SK-N-SH treated with all-trans-retinoic acid at 6 μM for 48 hours (cell line): ENCODE results near the gene USH2A.

ENCODE experiments used
- ATAC-seq: fragments of 200-7000 bp; cut with Tn5 transposase; 3 replicates; pipeline ENCODE4 v1.9.1; 2020; ENCODE audit warnings: mild to moderate bottlenecking, moderate library complexity
- ARNTL ChIP-seq: fragments of 450-650 bp; formaldehyde crosslinking; IDR thresholded peaks from 2 replicates; pipeline ENCODE4 v1.5.0; 2020; ENCODE audit warnings: low read depth, mild to moderate bottlenecking, moderate library complexity, borderline replicate concordance
- BACH2 ChIP-seq: fragments of 250-450 bp; sonication (Bioruptor Pico); IDR thresholded peaks from 2 replicates; pipeline ENCODE4 v1.9.0; 2021; ENCODE audit warnings: mild to moderate bottlenecking, borderline replicate concordance
- CREB5 ChIP-seq: fragments of 250-450 bp; sonication (Bioruptor Pico); IDR thresholded peaks from 2 replicates; pipeline ENCODE4 v1.5.1; 2020; ENCODE audit warnings: low read depth, mild to moderate bottlenecking, moderate library complexity
- CSDC2 ChIP-seq: fragments of 250-450 bp; sonication (Bioruptor Pico); IDR thresholded peaks from 2 replicates; pipeline ENCODE4 v1.5.0; 2020; ENCODE audit warnings: mild to moderate bottlenecking, moderate library complexity
- ESRRG ChIP-seq: fragments of 250-450 bp; sonication (Bioruptor Pico); IDR thresholded peaks from 2 replicates; pipeline ENCODE4 v1.6.1; 2021; ENCODE audit warnings: mild to moderate bottlenecking
- GLIS3 ChIP-seq: fragments of 250-450 bp; sonication (Bioruptor Pico); IDR thresholded peaks from 2 replicates; pipeline ENCODE4 v1.5.0; 2020; ENCODE audit warnings: mild to moderate bottlenecking, moderate library complexity
- ISL1 ChIP-seq: fragments of 250-450 bp; sonication (Bioruptor Pico); IDR thresholded peaks from 2 replicates; pipeline ENCODE4 v2.1.2; 2022; ENCODE audit warnings: mild to moderate bottlenecking, moderate library complexity
- OSR1 ChIP-seq: fragments of 250-450 bp; sonication (Bioruptor Pico); IDR thresholded peaks from 2 replicates; pipeline ENCODE4 v1.8.0; 2022; ENCODE audit warnings: moderate library complexity, mild to moderate bottlenecking, inconsistent platforms
- PATZ1 ChIP-seq: fragments of 250-450 bp; sonication (Bioruptor Pico); IDR thresholded peaks from 2 replicates; pipeline ENCODE4 v1.8.0; 2020; ENCODE audit warnings: mild to moderate bottlenecking, moderate library complexity, borderline replicate concordance
- POU6F1 ChIP-seq: fragments of 250-450 bp; sonication (Bioruptor Pico); IDR thresholded peaks from 2 replicates; pipeline ENCODE4 v1.8.0; 2021; ENCODE audit warnings: low read depth, mild to moderate bottlenecking, moderate library complexity, borderline replicate concordance
- RARB ChIP-seq: fragments of 250-450 bp; sonication (Bioruptor Pico); IDR thresholded peaks from 2 replicates; pipeline ENCODE4 v1.8.0; 2021; ENCODE audit warnings: mild to moderate bottlenecking, moderate library complexity
- SNAI2 ChIP-seq: fragments of 250-450 bp; sonication (Bioruptor Pico); IDR thresholded peaks from 2 replicates; pipeline ENCODE4 v1.5.0; 2020; ENCODE audit warnings: mild to moderate bottlenecking, moderate library complexity
- TCF4 ChIP-seq: fragments of 250-450 bp; sonication (Bioruptor Pico); IDR thresholded peaks from 2 replicates; pipeline ENCODE4 v1.8.0; 2021; ENCODE audit warnings: mild to moderate bottlenecking, moderate library complexity, borderline replicate concordance
- TSHZ2 ChIP-seq: fragments of 250-450 bp; sonication (Bioruptor Pico); IDR thresholded peaks from 2 replicates; pipeline ENCODE4 v1.5.0; 2020; ENCODE audit warnings: mild to moderate bottlenecking, moderate library complexity
- ZC3H10 ChIP-seq: fragments of 250-450 bp; sonication (Bioruptor Pico); IDR thresholded peaks from 2 replicates; pipeline ENCODE4 v1.5.1; 2021; ENCODE audit warnings: mild to moderate bottlenecking, moderate library complexity
- ZFP3 ChIP-seq: fragments of 250-450 bp; sonication (Bioruptor Pico); IDR thresholded peaks from 2 replicates; pipeline ENCODE4 v1.5.0; 2020; ENCODE audit warnings: mild to moderate bottlenecking, moderate library complexity
- ZFP30 ChIP-seq: fragments of 450-650 bp; formaldehyde crosslinking; IDR thresholded peaks from 2 replicates; pipeline ENCODE4 v1.5.0; 2022; ENCODE audit warnings: mild to moderate bottlenecking, moderate library complexity
- ZNF565 ChIP-seq: fragments of 450-650 bp; formaldehyde crosslinking; conservative IDR thresholded peaks from 2 replicates; pipeline ENCODE4 v1.5.0; 2020; ENCODE audit warnings: low read depth, mild to moderate bottlenecking, moderate library complexity
- ZNF70 ChIP-seq: fragments of 450-650 bp; formaldehyde crosslinking; IDR thresholded peaks from 2 replicates; pipeline ENCODE4 v1.5.0; 2020; ENCODE audit warnings: mild to moderate bottlenecking, moderate library complexity
- ZNF8 ChIP-seq: fragments of 450-650 bp; formaldehyde crosslinking; IDR thresholded peaks from 2 replicates; pipeline ENCODE4 v1.5.0; 2020; ENCODE audit warnings: mild to moderate bottlenecking, moderate library complexity

Gene USH2A

GRCh38 chr1:215926670-215927069 lies 496.6 kb downstream of the USH2A start:
- ATAC-seq: no peak

GRCh38 chr1:215923129-215923824 lies 500.0 kb downstream of the USH2A start:
- TF ChIP-seq RARB: no peak
- TF ChIP-seq TSHZ2 (CRISPR knock-in tag): no peak
- no peak for TF ChIP-seq CSDC2
- TF ChIP-seq ZFP30 (CRISPR knock-in tag): no peak
- TF ChIP-seq ZNF8 (CRISPR knock-in tag): no peak
- TF ChIP-seq, all 23 proteins: peak for 0
- ATAC-seq: peak; percentile 69

More at GRCh38 chr1:215926670-215927069, 496.6 kb downstream of the USH2A start:
- TF ChIP-seq ZFP3 (CRISPR knock-in tag): no peak
- TF ChIP-seq ZNF565: no peak
- no peak for TF ChIP-seq ARNTL
- TF ChIP-seq ISL1 (CRISPR knock-in tag): no peak
- TF ChIP-seq BACH2 (CRISPR knock-in tag): no peak
- TF ChIP-seq OSR1 (CRISPR knock-in tag): no peak
- no peak for TF ChIP-seq PATZ1 (CRISPR knock-in tag)
- TF ChIP-seq ZFP30 (CRISPR knock-in tag): no peak
- no peak for TF ChIP-seq GLIS3
- no peak for TF ChIP-seq ESRRG
- TF ChIP-seq TCF4 (CRISPR knock-in tag): no peak
- TF ChIP-seq ZNF8 (CRISPR knock-in tag): no peak
- no peak for TF ChIP-seq SNAI2 (CRISPR knock-in tag)
- no peak for TF ChIP-seq ZNF70
- TF ChIP-seq POU6F1: no peak
- TF ChIP-seq CREB5 (CRISPR knock-in tag): no peak

GRCh38 chr1:215911406-215911968 lies 511.8 kb downstream of the USH2A start:
- TF ChIP-seq CSDC2 (no peak), ZNF8 (CRISPR knock-in tag) (peak; percentile 90)
- ATAC-seq: no peak

GRCh38 chr1:215905493-215906115 lies 517.6 kb downstream of the USH2A start:
- TF ChIP-seq BACH2 (CRISPR knock-in tag) (no peak), ZC3H10 (0 out of 2 replicates have a peak, but pooled peaks have one; percentile 9)
- ATAC-seq: peak; percentile 54
